BE2C (cell line): ENCODE results near the gene ZNF641.

Experiments
- DNase-seq: peaks from one replicate; pipeline ENCODE4 v3.0.0-alpha.2; 2020
- H3K27me3 ChIP-seq: fragments of 250-450 bp; sonication (Bioruptor Pico); 2 replicates; pipeline ENCODE4 v1.5.1; 2020; ENCODE audit warnings: mild to moderate bottlenecking
- H3K36me3 ChIP-seq: fragments of 250-450 bp; sonication (Bioruptor Pico); 2 replicates; pipeline ENCODE4 v1.5.1; 2020; ENCODE audit warnings: mild to moderate bottlenecking
- H3K4me1 ChIP-seq: fragments of 250-450 bp; sonication (Bioruptor Pico); 2 replicates; pipeline ENCODE4 v1.5.1; 2020
- H3K4me3 ChIP-seq: 2 replicates; pipeline ENCODE4 v1.5.1; 2011; ENCODE audit warnings: low read depth, low read length
- H3K9me3 ChIP-seq: fragments of 250-450 bp; sonication (Bioruptor Pico); 2 replicates; pipeline ENCODE4 v1.5.1; 2020
- CTCF ChIP-seq: IDR thresholded peaks from 2 replicates; pipeline ENCODE4 v1.5.1; 2012; ENCODE audit warnings: mild to moderate bottlenecking, low read depth, low read length

The ZNF641 gene

GRCh38 chr12:48288387-48289268 is 62.1 kb downstream of the ZNF641 start:
- peaks cover 6% of the 10 kb centered on the region for H3K27me3 ChIP-seq

More at GRCh38 chr12:48288387-48289268, 62.1 kb downstream of the ZNF641 start:
- no peaks in the 10 kb centered on the region for H3K9me3 ChIP-seq
- DNase-seq = no peak
- no peak overlapping the region for H3K4me3 ChIP-seq
- H3K36me3 ChIP-seq = no peaks in the 10 kb centered on the region
- H3K4me1 ChIP-seq = no peaks in the 10 kb centered on the region
- TF ChIP-seq CTCF = no peak
